CD4-positive, alpha-beta T cell (primary cell): Measurements from ENCODE around the gene RSRP1. TPM values are rescaled to one million over a fixed set of nuclear protein-coding genes. Genes with fewer than 3 reads are reported as not detected.

Experiments
- ATAC-seq: fragments of 200-7000 bp; cut with Tn5 transposase; one replicate; pipeline ENCODE4 v1.10.0; 2022; ENCODE audit warnings: mild to moderate bottlenecking; ENCODE audit not compliant: poor library complexity
- CTCF ChIA-PET: fragments of 350-600 bp; sonication (Branson Sonifier 250); formaldehyde crosslinking; loops from one replicate; lab custom pipeline; 2021; ENCODE audit warnings: antibody characterized with exemption, inconsistent platforms; lab: Charles Lee
- POLR2A ChIA-PET: fragments of 350-600 bp; sonication (Branson Sonifier 250); formaldehyde crosslinking; loops from one replicate; lab custom pipeline; 2021; ENCODE audit warnings: antibody characterized with exemption, inconsistent platforms; lab: Charles Lee
- DNase-seq, 14 experiments: peaks; one replicate each; pipeline ENCODE4 v3.0.0-alpha.2; 2013 to 2020; ENCODE audit warnings: mixed read lengths in 2 of 14
- H3K27ac ChIP-seq, 2 donors: one replicate each; pipeline versions ENCODE4 v1.5.1 to v1.7.0; 2013; ENCODE audit warnings: low read length in 2 of 2, low read depth in 1 of 2, mild to moderate bottlenecking in 1 of 2
- H3K27me3 ChIP-seq, 2 experiments: 1 replicate in 1 of 2; 2 replicates in 1 of 2; pipeline versions ENCODE4 v1.6.1 to v1.7.0; 2013; ENCODE audit warnings: low read length in 2 of 2, control low read depth in 1 of 2, mild to moderate bottlenecking in 1 of 2, moderate library complexity in 1 of 2; ENCODE audit not compliant: insufficient read depth in 2 of 2, control insufficient read depth in 1 of 2
- H3K36me3 ChIP-seq: one replicate; pipeline ENCODE4 v1.6.1; 2013; ENCODE audit warnings: low read length, control low read depth; ENCODE audit not compliant: insufficient read depth
- H3K4me1 ChIP-seq: one replicate; pipeline ENCODE4 v1.6.1; 2013; ENCODE audit warnings: low read length, control low read depth; ENCODE audit not compliant: insufficient read depth
- H3K4me3 ChIP-seq: one replicate; pipeline ENCODE4 v1.5.1; 2013; ENCODE audit warnings: mild to moderate bottlenecking, low read length, moderate library complexity
- H3K9me3 ChIP-seq, 2 experiments: 1 replicate in 1 of 2; 2 replicates in 1 of 2; pipeline versions ENCODE4 v1.6.1 to v1.7.0; 2013; ENCODE audit warnings: low read length in 2 of 2, mild to moderate bottlenecking in 2 of 2, control low read depth in 1 of 2, moderate library complexity in 1 of 2; ENCODE audit not compliant: control insufficient read depth in 1 of 2, insufficient read depth in 1 of 2
- H3K27ac Mint-ChIP-seq: one replicate; pipeline ENCODE4 v1.8.0; 2020; ENCODE audit warnings: mixed read lengths
- H3K27me3 Mint-ChIP-seq: one replicate; pipeline ENCODE4 v1.8.0; 2021; ENCODE audit warnings: mixed read lengths
- H3K36me3 Mint-ChIP-seq: one replicate; pipeline ENCODE4 v1.8.0; 2021; ENCODE audit warnings: low read depth, mixed read lengths
- H3K4me1 Mint-ChIP-seq: one replicate; pipeline ENCODE4 v1.8.0; 2021; ENCODE audit warnings: low read depth, mixed read lengths
- H3K4me3 Mint-ChIP-seq: one replicate; pipeline ENCODE4 v1.8.0; 2020; ENCODE audit warnings: mild to moderate bottlenecking, mixed read lengths
- H3K9me3 Mint-ChIP-seq: one replicate; pipeline ENCODE4 v1.8.0; 2020; ENCODE audit warnings: mixed read lengths
- intact Hi-C, 2 experiments: fragments of 100-400 bp; cut with DNase I in 1 of 2; cut with micrococcal nuclease in 1 of 2; formaldehyde crosslinking; loops; one replicate each; pipeline versions ENCODE4 v1.15.1 to v1.9.0; 2023 to 2025; cut with DNase I, micrococcal nuclease
- total RNA-seq, 174 experiments: library from RNA in 2 of 174; stranded (reverse) in 2 of 174; gene quantifications; one replicate each; pipeline ENCODE4 v1.2.3 and lab custom pipeline; 2021 to 2026
- TF ChIP-seq, protein P1 (sequence below): fragments of 200-600 bp; IDR thresholded peaks from one replicate; pipeline ENCODE4 v1.8.0; 2022; ENCODE audit warnings: antibody characterized with exemption, mild to moderate bottlenecking

Gene RSRP1
- total RNA-seq, 2 experiments from 2014 or later: 395 to 428 TPM

DNA sequence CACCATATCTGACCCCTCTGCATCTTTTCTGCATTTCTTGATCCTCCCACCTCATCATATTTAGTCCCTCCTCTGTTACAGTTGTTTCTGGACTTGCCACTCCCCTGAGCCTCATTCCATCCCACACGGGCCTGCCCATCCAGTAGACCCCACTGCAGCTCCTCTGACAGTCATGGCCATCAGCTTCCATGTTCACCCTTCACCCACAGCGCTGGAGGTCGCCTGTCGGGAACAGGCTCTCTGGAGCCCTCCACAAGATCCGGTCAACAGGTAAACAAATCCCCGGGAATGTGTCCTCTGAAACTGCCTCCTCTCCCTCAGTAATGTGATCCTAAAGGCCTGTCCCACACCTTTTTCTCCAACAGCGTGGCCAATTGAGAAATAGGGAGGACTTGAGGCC lies 46.2 kb downstream of the RSRP1 start:
- Histone ChIP-seq H3K36me3 (no peaks in the 10 kb centered on the region), H3K27me3 (no peaks in the 10 kb centered on the region), H3K4me1 (peaks cover 9% of the 10 kb centered on the region), H3K4me3 (no peak overlapping the region), H3K9me3 (no peaks in the 10 kb centered on the region), H3K27ac (no peak overlapping the region)
- Mint-ChIP-seq H3K27ac (no peak overlapping the region), H3K4me1 (peaks cover 18% of the 10 kb centered on the region), H3K36me3 (no peaks in the 10 kb centered on the region), H3K9me3 (no peaks in the 10 kb centered on the region), H3K4me3 (no peak overlapping the region), H3K27me3 (no peaks in the 10 kb centered on the region)
- TF ChIP-seq, protein P1, sequence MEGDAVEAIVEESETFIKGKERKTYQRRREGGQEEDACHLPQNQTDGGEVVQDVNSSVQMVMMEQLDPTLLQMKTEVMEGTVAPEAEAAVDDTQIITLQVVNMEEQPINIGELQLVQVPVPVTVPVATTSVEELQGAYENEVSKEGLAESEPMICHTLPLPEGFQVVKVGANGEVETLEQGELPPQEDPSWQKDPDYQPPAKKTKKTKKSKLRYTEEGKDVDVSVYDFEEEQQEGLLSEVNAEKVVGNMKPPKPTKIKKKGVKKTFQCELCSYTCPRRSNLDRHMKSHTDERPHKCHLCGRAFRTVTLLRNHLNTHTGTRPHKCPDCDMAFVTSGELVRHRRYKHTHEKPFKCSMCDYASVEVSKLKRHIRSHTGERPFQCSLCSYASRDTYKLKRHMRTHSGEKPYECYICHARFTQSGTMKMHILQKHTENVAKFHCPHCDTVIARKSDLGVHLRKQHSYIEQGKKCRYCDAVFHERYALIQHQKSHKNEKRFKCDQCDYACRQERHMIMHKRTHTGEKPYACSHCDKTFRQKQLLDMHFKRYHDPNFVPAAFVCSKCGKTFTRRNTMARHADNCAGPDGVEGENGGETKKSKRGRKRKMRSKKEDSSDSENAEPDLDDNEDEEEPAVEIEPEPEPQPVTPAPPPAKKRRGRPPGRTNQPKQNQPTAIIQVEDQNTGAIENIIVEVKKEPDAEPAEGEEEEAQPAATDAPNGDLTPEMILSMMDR: no peak
- DNase-seq (no peak), ATAC-seq (no peak)
- intact Hi-C loops: loop anchor here in 1 of 2 experiments (5.0 to 10.0 kb wide), 2 partner anchors 269 to 506 kb away; partner anchors contain the start of gene RUNX3
- POLR2A ChIA-PET: no interaction called here
- CTCF ChIA-PET: no interaction called here

DNA sequence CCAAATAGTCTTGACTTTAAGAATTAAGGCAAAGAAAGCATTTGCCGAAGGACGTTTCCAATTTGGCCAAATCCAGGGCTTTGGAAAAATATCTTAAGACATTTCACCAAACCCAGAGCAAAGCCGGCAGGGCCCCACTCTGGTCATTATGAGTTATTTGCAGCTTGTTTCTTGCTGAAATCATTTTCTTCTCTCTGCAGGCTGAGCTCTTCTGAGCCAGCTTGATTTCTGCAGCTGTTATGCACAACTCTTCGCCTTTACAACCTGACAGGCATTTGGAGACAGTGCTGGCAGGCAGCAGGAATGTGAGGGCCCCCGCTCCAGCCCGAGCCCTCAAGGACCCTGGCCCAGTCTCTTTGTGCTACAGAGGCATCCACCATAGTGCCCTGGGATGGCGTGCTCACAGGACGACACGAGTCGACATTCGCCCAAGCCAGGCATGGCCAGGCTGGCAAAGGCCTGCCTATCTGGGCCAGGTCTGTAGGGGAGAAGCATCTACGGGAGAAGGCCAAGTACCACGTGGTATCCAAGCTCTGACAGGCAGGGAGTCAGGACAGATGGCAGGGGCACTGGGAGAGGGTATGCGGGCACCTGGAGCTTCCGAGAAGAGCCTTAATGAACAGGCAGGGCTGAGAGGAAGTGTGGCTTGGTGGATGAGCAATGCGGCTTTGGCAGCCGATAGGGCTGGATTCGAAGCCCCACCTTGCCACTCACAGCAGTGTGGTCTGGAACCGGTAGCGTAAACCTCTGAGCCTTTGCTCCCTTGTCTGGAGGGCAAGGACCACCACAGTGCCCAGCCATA lies 47.2 kb downstream of the RSRP1 start:
- TF ChIP-seq, protein P1: no peak
- Mint-ChIP-seq H3K9me3 (no peaks in the 10 kb centered on the region), H3K4me1 (peaks cover 18% of the 10 kb centered on the region), H3K36me3 (no peaks in the 10 kb centered on the region), H3K4me3 (peak overlapping the region; percentile 38), H3K27ac (no peak overlapping the region), H3K27me3 (no peaks in the 10 kb centered on the region)
- H3K27ac ChIP-seq: no peak overlapping the region
- ChIA-PET CTCF (no interaction called here), POLR2A (no interaction called here)
- H3K9me3 ChIP-seq: no peaks in the 10 kb centered on the region
- no peaks in the 10 kb centered on the region for H3K36me3 ChIP-seq
- intact Hi-C loops: loop anchor here in 1 of 2 experiments (5.0 to 10.0 kb wide), 2 partner anchors 268 to 505 kb away; partner anchors contain the start of gene RUNX3
- ATAC-seq (no peak), DNase-seq (no peak)
- H3K27me3 ChIP-seq: peaks cover 0 to 2% of the 10 kb centered on the region in 2 experiments
- H3K4me3 ChIP-seq: no peak overlapping the region
- peaks cover 9% of the 10 kb centered on the region for H3K4me1 ChIP-seq

GRCh38 chr1:25198663-25199252 lies 48.5 kb downstream of the RSRP1 start:
- peak; percentile 51 for ATAC-seq
- intact Hi-C loops: no loop called here
- Mint-ChIP-seq H3K36me3 (no peaks in the 10 kb centered on the region), H3K27ac (no peak overlapping the region), H3K4me1 (peaks cover 18% of the 10 kb centered on the region), H3K9me3 (no peaks in the 10 kb centered on the region), H3K27me3 (no peaks in the 10 kb centered on the region), H3K4me3 (peak overlapping the region; percentile 13)
- no peak for DNase-seq
- TF ChIP-seq, protein P1: no peak
- H3K27me3 ChIP-seq: peaks cover 0 to 2% of the 10 kb centered on the region in 2 experiments
- no peaks in the 10 kb centered on the region for H3K9me3 ChIP-seq
- CTCF ChIA-PET: no interaction called here
- POLR2A ChIA-PET: no interaction called here
- no peaks in the 10 kb centered on the region for H3K36me3 ChIP-seq
- H3K27ac ChIP-seq: no peak overlapping the region
- H3K4me1 ChIP-seq: peaks cover 6% of the 10 kb centered on the region
- no peak overlapping the region for H3K4me3 ChIP-seq
